ENCODE data around the gene SPACA9.

The SPACA9 gene

GRCh38 chr9:132873403-132873802 lies 5.3 kb upstream of the SPACA9 start:
- H3K36me3 ChIP-seq (ENCODE audit: insufficient read depth, low read length), result no peaks in the 10 kb centered on the region
- no peak overlapping the region for H3K4me3 ChIP-seq
- TF ChIP-seq EZH2 (IDR thresholded peaks at IDR 0.05) (no peak), POLR2AphosphoS5 (IDR thresholded peaks at IDR 0.05; ENCODE audit: borderline replicate concordance, low read depth, low read length) (no peak), FOXP2 (optimal IDR thresholded peaks at IDR 0.05; ENCODE audit: control extremely low read depth, extremely low read length, insufficient read depth) (no peak)
- DNase-seq (ENCODE audit: low read depth, low spot score), result no peak
- no peak overlapping the region for H3K9ac ChIP-seq (ENCODE audit: insufficient read length)
- H3K9me3 ChIP-seq (ENCODE audit: low read depth, low read length), result no peaks in the 10 kb centered on the region
- no peak overlapping the region for H3K27ac ChIP-seq

DNA sequence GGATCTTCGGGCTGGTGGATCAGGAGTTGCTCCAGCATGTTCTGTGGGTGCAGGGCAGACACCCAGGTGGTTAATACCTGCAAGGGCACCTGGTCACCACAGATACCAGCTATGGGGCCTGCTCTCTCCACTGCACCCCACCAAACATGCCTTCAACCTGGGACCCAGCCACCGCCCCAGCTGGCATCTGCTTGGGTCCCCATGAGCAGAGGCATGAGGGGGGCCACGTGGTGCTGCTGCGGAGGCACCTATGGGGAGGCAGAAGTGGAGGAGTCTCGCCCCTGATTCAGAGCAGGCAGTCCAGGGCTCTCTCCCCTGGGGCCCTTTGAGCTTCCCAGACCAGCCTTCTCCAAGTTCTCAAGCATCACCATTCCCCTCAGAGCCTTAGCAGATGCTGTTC lies 3.5 kb upstream of the SPACA9 start:
- Histone ChIP-seq H3K9me3 (ENCODE audit: low read depth, low read length) (no peaks in the 10 kb centered on the region), H3K27ac (no peak overlapping the region), H3K9ac (ENCODE audit: insufficient read length) (no peak overlapping the region), H3K36me3 (ENCODE audit: insufficient read depth, low read length) (no peaks in the 10 kb centered on the region), H3K4me3 (no peak overlapping the region)
- TF ChIP-seq EZH2 (IDR thresholded peaks at IDR 0.05) (no peak), POLR2AphosphoS5 (IDR thresholded peaks at IDR 0.05; ENCODE audit: borderline replicate concordance, low read depth, low read length) (no peak), FOXP2 (optimal IDR thresholded peaks at IDR 0.05; ENCODE audit: control extremely low read depth, extremely low read length, insufficient read depth) (no peak)
- DNase-seq (ENCODE audit: low read depth, low spot score), result no peak

DNA sequence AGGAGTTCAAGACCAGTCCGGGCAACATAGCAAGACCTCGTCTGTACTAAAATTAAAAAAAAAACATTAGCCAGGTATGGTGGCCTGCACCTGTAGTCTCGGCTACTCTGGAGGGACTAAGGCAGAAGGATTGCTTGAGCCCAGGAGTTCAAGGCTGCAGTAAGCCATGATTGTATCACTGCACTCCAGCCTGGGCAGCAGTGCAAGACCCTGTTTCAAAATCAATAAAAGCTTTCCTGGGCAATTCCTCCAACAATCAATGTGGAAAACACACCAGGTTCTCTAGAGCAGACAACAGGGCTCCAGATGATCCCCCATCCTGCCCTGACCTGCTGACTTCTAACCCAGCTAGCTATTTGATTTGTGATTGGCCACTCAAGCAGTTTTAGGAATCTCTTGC lies 1.8 kb upstream of the SPACA9 start:
- DNase-seq (ENCODE audit: low read depth, low spot score), result no peak
- Histone ChIP-seq H3K9ac (ENCODE audit: insufficient read length) (no peak overlapping the region), H3K4me3 (no peak overlapping the region), H3K27ac (no peak overlapping the region), H3K9me3 (ENCODE audit: low read depth, low read length) (no peaks in the 10 kb centered on the region), H3K36me3 (ENCODE audit: insufficient read depth, low read length) (no peaks in the 10 kb centered on the region)
- TF ChIP-seq EZH2 (IDR thresholded peaks at IDR 0.05) (no peak), POLR2AphosphoS5 (IDR thresholded peaks at IDR 0.05; ENCODE audit: borderline replicate concordance, low read depth, low read length) (no peak), FOXP2 (optimal IDR thresholded peaks at IDR 0.05; ENCODE audit: control extremely low read depth, extremely low read length, insufficient read depth) (no peak)

DNA sequence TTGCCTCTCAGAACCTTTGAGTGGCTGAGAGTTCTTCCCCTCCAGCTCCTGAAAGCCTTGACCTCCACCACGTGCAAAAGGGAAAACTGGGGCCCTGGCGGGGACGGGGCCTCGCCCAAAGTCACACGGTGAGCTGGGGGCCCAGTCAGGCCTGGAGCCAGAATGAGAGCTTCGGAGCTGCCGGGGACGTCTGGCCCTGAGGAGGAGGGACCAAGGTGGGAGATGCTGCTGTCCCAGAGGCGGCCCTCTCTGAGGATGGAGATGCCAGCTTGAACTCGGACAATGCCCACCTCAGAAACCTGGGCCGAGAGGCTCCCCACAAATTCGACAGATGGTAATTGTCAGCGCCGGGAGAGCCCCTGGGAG lies 1.3 kb upstream of the SPACA9 start:
- Histone ChIP-seq H3K36me3 (ENCODE audit: insufficient read depth, low read length) (no peaks in the 10 kb centered on the region), H3K4me3 (peak overlapping the region; percentile 76), H3K9me3 (ENCODE audit: low read depth, low read length) (no peaks in the 10 kb centered on the region), H3K9ac (ENCODE audit: insufficient read length) (no peak overlapping the region), H3K27ac (no peak overlapping the region)
- DNase-seq (ENCODE audit: low read depth, low spot score), result no peak
- TF ChIP-seq POLR2AphosphoS5 (IDR thresholded peaks at IDR 0.05; ENCODE audit: borderline replicate concordance, low read depth, low read length), result no peak
- no peak for TF ChIP-seq EZH2 (IDR thresholded peaks at IDR 0.05)
- TF ChIP-seq FOXP2 (optimal IDR thresholded peaks at IDR 0.05; ENCODE audit: control extremely low read depth, extremely low read length, insufficient read depth), result no peak

DNA sequence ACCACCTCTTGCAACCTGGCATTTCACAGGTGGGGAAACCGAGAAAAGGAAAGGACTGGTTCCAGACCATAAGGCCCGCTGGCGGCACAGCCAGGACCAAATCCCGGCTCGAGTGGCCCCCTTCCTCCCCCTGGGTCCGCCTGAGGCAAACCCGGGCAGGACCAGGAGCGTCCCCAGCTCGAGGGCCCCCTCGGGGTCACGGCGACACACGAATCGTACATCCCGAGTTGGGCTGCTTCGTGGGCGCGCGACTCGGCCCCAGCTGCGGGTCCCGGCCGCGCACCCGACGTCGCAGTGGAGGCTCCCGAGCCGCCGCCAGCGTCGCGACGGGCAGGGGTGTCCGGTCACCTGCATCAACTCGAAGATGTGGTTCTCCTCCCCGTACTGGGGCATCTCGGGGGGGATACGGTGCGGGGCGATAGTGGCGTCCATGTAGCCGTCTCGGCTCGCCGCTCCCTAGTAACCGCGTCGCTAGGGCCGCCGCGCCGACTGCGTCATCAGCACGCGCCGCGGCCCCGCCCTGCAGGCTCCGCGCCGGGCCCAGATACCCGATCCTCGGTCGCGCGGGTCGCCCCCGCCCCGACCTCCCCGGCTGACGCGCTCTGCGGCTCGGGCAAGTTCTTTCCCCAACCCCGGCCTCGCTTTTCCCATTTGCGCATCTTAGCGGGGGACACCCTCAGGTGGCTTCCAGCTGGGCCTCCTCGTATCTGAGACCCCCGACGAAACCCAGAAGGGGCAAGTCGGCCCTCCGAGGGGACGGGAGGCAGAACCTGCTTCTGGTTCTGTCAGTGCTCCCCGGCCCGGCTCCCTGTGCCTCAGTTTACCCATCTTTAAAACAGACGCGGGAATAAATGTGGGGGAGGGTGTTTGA lies 639 bp upstream of the SPACA9 start, which contains the start of gene AK8:
Gene AK8, minus strand, starts transcription at position 461 of the 871 bp plus-strand sequence. Its CDS starts 29 bp downstream, at position 432.
- TF ChIP-seq POLR2AphosphoS5 (IDR thresholded peaks at IDR 0.05; ENCODE audit: borderline replicate concordance, low read depth, low read length), result peak; percentile 37; the same call in 1 of the 2 replicates
- no peak for TF ChIP-seq EZH2 (IDR thresholded peaks at IDR 0.05)
- TF ChIP-seq FOXP2 (optimal IDR thresholded peaks at IDR 0.05; ENCODE audit: control extremely low read depth, extremely low read length, insufficient read depth), result no peak
- H3K9me3 ChIP-seq (ENCODE audit: low read depth, low read length), result no peaks in the 10 kb centered on the region
- peak within 1 kb of the TSS; percentile 76 for H3K4me3 ChIP-seq
- no peak for DNase-seq (ENCODE audit: low read depth, low spot score)
- H3K9ac ChIP-seq (ENCODE audit: insufficient read length), result peak within 1 kb of the TSS; percentile 65
- H3K27ac ChIP-seq, result no peak within 1 kb of the TSS
- no peaks in the 10 kb centered on the region for H3K36me3 ChIP-seq (ENCODE audit: insufficient read depth, low read length)

DNA sequence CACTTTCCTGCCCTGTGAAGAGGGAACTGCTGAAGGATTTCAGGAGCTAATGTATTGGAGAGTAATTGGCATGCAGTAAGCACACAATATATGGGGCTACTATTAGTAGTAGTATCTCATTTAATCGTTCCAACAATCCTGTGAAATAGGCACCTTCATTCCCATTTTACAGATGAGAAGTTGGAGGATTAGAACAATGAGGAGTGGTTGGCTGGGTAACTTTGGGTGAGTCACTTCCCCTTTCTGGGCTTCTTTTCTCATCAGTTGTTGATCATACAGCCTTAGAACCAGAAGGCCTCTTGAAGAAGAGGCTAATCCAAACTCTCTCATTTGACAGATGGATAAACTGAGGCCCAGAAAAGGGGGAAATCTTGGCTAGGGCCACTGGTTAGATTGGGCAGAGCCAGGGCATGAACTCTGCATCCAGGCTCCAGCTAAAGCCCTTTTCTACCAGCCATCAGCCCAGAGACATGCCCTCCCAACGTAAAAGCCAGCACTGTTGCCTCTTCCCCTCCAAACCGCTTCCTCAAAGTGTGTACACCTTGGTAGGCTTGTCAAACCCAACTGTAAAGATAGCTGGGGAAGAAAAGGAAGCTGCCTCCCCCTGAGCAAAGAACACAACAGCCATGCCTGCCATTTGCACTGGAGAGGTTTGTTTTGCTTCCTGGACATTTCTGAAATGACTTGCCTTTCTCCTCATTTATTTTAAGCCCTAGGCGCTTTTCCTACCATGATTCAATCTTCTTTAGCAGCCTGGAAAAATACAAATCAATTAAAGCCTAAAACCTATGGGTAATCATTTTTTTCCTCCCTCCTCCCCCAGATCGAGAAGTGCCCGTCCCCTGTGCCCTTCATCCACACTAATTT lies 992 bp downstream of the SPACA9 start:
- no peaks in the 10 kb centered on the region for H3K9me3 ChIP-seq (ENCODE audit: low read depth, low read length)
- DNase-seq (ENCODE audit: low read depth, low spot score), result no peak
- H3K27ac ChIP-seq, result no peak overlapping the region
- no peak overlapping the region for H3K4me3 ChIP-seq
- no peak overlapping the region for H3K9ac ChIP-seq (ENCODE audit: insufficient read length)
- H3K36me3 ChIP-seq (ENCODE audit: insufficient read depth, low read length), result no peaks in the 10 kb centered on the region
- no peak for TF ChIP-seq EZH2 (IDR thresholded peaks at IDR 0.05)

GRCh38 chr9:132880324-132880661 lies 1.6 kb downstream of the SPACA9 start:
- Histone ChIP-seq H3K36me3 (ENCODE audit: insufficient read depth, low read length) (no peaks in the 10 kb centered on the region), H3K9me3 (ENCODE audit: low read depth, low read length) (no peaks in the 10 kb centered on the region), H3K4me3 (no peak overlapping the region), H3K27ac (no peak overlapping the region), H3K9ac (ENCODE audit: insufficient read length) (no peak overlapping the region)
- no peak for DNase-seq (ENCODE audit: low read depth, low spot score)
- no peak for TF ChIP-seq FOXP2 (optimal IDR thresholded peaks at IDR 0.05; ENCODE audit: control extremely low read depth, extremely low read length, insufficient read depth)
- no peak for TF ChIP-seq EZH2 (IDR thresholded peaks at IDR 0.05)
- TF ChIP-seq POLR2AphosphoS5 (IDR thresholded peaks at IDR 0.05; ENCODE audit: borderline replicate concordance, low read depth, low read length), result no peak

DNA sequence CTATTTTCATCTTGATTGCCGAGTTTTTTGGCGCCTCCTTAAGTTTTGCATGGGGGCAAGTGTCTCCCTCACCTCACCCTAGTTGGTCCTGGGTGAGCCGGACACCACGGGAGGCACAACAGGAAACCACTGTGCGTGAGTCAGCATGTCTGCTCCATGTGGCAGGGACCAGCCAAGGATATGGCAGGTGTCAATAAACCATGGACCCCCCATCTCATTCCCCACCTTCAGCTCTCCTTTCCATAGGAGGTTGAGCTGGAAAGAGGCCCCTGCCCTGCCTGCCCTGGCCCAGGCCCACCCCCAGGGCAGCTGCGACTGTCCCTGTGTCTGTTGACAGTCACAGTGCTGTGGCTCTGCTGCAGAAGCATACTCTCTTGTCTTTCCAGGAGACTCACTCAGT lies 3.1 kb downstream of the SPACA9 start:
- Histone ChIP-seq H3K4me3 (no peak overlapping the region), H3K27ac (no peak overlapping the region), H3K36me3 (ENCODE audit: insufficient read depth, low read length) (no peaks in the 10 kb centered on the region), H3K9me3 (ENCODE audit: low read depth, low read length) (no peaks in the 10 kb centered on the region), H3K9ac (ENCODE audit: insufficient read length) (no peak overlapping the region)
- TF ChIP-seq FOXP2 (optimal IDR thresholded peaks at IDR 0.05; ENCODE audit: control extremely low read depth, extremely low read length, insufficient read depth) (no peak), EZH2 (IDR thresholded peaks at IDR 0.05) (no peak), POLR2AphosphoS5 (IDR thresholded peaks at IDR 0.05; ENCODE audit: borderline replicate concordance, low read depth, low read length) (no peak)
- DNase-seq (ENCODE audit: low read depth, low spot score), result no peak
